ENCODE measurements around the gene HIVEP3.
A peak's percentile ranks its signal among the peaks of the same experiment; 100 is the strongest.

HIVEP3 gene

DNA sequence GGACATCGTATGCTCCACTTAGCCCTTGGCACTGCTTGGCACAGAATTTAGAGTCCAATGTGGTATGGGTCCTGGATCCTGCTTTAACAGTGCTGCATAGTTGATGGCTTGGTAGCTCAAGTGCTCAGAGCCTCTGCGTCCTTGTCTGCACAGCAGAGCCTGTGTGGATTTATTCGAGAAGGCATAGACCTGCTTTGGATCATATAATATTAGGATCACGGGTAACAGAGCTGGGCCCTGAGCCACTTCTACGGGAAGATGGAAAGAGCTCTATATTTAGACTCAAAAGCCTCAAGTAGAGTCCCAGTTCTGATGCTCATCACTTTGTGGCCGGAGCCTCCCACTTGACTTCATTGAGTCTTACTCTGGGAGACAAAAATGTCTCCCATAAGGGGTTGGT lies 269.9 kb downstream of the HIVEP3 start:
- no peak for DNase-seq (ENCODE audit: low spot score)

DNA sequence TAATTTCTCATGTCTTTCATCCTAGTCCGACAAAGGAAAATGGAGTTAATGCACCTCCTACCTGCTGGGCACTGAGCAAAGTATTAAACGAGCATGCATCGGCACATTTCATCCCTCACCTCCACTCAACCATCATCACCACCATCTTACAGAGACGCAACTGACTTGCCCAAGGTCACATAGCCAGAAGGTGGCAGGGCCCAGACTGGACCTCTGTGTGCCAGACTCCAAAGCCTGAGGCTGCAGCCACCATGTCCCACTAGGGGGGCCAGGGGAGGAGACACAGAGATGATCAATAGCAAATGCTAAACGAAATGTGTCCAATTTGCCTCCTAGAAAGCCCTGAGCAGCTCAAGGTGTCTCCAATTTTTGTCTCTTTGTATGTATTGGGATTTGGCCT lies 270.5 kb downstream of the HIVEP3 start:
- DNase-seq (ENCODE audit: low spot score): no peak

- no peak for DNase-seq (ENCODE audit: low spot score)
Measured at GRCh38 chr1:41647221-41648135, 271.2 kb downstream of the HIVEP3 start.

- DNase-seq (ENCODE audit: low spot score): no peak
Measured at GRCh38 chr1:41646186-41646585, 272.5 kb downstream of the HIVEP3 start.

DNA sequence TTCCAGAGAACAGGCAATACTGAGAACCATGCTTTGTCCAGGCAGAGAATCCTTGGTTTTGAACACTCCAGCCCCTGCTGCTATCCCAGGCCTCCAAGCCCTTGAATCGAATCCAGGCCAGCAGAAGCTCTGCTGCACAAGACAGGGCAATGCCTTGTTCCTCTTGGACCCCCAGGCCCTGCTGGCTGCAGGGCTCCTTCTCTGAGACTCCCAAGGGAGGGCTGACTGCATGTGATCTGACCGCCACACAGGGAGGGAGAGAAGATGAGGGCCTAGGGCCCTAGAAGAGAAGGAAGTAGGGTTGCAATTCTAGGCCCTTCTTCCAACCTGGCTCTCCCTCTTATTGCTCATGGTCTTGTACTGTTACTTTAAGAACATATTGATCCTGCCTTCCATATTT lies 273.7 kb downstream of the HIVEP3 start:
- DNase-seq (ENCODE audit: low spot score): no peak

- no peak for DNase-seq (ENCODE audit: low spot score)
Measured at GRCh38 chr1:41642922-41643821, 275.6 kb downstream of the HIVEP3 start.

GRCh38 chr1:41641941-41642527 lies 276.7 kb downstream of the HIVEP3 start:
- DNase-seq (ENCODE audit: low spot score): no peak

GRCh38 chr1:41641475-41641814 lies 277.3 kb downstream of the HIVEP3 start:
- no peak for DNase-seq (ENCODE audit: low spot score)

DNA sequence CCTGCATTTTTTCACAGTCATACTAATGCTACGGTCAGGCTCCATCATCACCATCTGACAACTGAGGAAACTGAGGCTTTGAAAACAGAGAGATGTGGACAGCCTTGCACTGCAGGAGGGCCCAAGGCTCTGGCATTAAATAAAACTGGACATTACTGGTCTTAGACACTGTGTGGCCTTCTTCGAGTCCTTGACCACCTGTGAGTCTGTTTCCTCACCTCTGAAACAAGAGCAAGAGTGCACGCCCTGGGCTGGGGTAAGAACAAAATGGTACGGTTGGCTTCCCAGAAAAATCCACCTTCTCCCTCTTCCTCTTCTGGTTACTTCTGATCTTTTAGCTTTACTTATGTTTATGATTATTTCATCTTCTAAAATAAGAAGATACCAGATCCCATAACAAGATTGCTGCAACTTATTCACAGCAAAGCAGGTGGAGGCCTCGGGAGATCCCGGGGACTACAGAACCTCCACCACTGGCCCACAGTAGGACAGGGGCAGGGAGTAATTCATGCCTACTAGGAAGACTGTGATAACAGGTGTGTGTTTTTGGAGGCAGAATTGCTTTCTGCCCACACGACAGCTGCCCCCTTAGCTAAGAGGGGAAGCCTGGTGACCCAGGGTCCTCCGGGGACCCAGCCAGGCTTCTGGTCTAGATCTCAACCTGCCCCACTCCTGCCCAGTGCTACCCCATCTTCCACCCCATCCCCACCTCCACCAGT lies 277.8 kb downstream of the HIVEP3 start:
- DNase-seq (ENCODE audit: low spot score): no peak

DNA sequence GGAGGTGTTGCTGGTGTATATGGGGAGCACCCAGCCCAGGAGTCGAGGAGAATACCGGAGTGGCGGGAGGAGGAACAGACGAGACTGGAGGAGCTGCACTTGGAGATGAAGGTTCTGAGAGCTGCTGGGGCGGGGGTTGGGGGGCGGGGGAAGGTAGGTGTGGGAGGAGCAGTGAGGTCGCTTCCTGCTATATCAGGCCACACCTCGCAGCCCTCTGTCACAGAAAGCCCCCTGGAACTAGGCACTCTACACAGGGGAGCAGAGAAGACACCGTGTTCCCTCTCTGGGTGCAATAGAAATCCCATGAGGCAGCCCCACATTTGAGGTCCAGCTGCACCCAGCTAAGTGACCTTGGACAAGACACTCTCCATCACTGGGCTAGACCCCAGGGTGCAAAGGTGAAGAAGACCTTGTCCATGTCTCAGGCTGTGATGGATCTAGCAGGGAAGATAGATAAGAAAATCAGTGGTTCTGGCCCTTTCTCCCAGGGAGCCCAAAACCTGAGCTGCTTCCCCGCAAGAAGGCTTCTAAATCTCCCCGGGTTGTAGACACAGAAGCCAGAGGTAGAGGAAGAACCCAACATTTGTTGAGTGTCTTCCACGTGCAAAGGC lies 278.5 kb downstream of the HIVEP3 start:
- no peak for DNase-seq (ENCODE audit: low spot score)

DNA sequence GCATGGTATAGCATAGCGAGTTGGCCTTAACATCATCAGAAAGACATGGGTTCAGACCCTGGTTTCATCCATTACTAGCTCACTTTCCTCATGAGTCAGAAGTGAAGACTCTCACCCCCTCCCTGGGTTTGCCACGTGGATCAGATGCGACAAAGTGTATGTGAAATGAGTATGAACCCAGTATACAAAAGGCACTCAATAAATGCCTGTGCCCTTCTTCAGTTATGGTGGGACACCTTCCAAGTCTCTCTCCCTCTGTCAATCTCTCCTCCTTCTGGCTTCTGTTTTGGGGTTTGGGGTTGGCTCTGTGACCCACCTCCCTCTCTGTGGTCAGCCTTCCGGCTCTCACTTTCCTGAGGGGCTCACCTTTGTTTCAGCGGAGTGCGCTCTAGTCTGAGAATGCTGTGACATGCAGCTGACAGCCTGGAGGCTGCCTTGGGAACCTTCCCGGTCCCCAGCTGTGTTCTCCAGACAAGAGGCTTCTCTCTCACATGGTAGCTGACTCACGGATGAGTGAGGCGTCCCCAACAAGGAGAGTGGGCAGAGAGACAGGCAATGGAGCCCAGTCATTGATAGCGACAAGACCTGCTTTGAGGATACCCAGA lies 279.3 kb downstream of the HIVEP3 start:
- DNase-seq (ENCODE audit: low spot score): peak; percentile 42

GRCh38 chr1:41638086-41639024 lies 280.4 kb downstream of the HIVEP3 start:
- no peak for DNase-seq (ENCODE audit: low spot score)

GRCh38 chr1:41637367-41637766 lies 281.4 kb downstream of the HIVEP3 start:
- DNase-seq (ENCODE audit: low spot score): peak; percentile 44

GRCh38 chr1:41633764-41634163 lies 285.0 kb downstream of the HIVEP3 start:
- no peak for DNase-seq (ENCODE audit: low spot score)

- DNase-seq (ENCODE audit: low spot score): no peak
Measured at GRCh38 chr1:41632781-41633575, 285.7 kb downstream of the HIVEP3 start.

GRCh38 chr1:41631971-41632370 lies 286.8 kb downstream of the HIVEP3 start:
- DNase-seq (ENCODE audit: low spot score): peak; percentile 40

- no peak for DNase-seq (ENCODE audit: low spot score)
Measured at GRCh38 chr1:41631154-41631553, 287.6 kb downstream of the HIVEP3 start.

GRCh38 chr1:41629571-41629970 lies 289.2 kb downstream of the HIVEP3 start:
- DNase-seq (ENCODE audit: low spot score): peak; percentile 83

DNA sequence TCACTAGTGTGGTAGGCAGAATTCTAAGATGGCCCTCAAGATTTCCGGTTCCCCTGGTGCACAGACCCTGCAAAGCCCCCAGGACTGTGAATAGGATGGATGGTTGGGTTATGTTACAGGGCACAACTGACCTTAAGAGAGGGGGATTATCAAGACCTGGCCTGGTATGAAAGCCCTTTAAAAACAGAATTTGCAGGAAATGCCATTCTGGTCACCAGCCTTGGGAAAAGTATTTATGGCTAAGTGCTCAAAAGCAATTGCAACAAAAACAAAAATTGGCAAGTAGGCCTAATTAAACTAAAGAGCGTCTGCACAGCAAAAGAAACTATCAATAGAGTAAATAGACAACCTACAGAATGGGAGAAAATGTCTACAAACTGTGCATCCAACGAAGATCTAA lies 289.6 kb downstream of the HIVEP3 start:
- no peak for DNase-seq (ENCODE audit: low spot score)

All from kidney tubule cell (primary cell).